ENCODE data around the gene GGCT.

DNA sequence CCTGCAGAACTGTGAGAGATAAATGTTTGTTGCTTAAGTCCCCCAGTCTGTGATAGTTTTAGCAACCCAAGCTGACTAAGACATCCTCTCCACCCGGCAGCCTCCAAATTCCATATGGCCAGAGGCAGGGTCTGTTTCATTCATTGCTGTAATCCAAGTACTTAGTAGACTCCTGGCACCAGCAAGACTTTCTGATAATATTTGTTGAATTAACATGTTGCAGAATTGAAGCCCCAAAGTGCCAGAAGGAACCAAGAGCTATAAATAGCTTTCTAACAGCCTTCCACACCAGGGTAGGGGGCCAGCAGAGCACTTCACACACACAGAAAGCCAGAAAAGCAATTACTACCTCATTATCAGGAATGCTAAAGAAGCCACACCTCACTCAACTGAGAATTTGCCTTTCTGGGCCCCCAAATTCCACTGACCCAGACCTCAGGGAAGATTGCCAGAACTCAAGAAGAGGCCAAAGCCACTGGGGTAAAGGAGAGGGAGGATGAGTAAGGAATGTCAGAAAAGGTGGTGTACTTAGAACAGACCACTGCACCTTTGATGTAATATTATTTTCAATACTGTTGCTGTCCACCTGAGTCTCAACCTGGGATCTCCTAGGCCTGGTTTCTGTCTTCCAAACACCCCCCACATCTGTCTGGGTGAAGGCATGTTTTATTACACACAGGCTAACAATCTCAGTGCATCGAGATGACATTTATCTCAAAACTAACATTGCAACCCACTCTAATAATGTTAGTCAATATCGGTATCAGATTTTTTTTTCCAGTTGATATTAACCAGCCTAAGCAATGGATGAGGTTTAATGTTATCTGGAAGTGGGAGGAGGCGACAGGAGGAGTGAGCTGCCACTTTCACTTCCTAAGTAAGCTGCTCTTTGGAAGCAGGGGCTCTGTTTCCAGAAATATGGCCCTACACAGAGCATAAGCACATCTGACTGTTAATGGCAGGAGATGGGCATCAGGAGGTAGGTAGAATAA lies 31.5 kb downstream of the GGCT start:
- TF ChIP-seq EP300 (IDR thresholded peaks at IDR 0.05) (no peak), POLR2A (IDR thresholded peaks at IDR 0.05) (no peak)
- TF ChIP-seq, protein P1, sequence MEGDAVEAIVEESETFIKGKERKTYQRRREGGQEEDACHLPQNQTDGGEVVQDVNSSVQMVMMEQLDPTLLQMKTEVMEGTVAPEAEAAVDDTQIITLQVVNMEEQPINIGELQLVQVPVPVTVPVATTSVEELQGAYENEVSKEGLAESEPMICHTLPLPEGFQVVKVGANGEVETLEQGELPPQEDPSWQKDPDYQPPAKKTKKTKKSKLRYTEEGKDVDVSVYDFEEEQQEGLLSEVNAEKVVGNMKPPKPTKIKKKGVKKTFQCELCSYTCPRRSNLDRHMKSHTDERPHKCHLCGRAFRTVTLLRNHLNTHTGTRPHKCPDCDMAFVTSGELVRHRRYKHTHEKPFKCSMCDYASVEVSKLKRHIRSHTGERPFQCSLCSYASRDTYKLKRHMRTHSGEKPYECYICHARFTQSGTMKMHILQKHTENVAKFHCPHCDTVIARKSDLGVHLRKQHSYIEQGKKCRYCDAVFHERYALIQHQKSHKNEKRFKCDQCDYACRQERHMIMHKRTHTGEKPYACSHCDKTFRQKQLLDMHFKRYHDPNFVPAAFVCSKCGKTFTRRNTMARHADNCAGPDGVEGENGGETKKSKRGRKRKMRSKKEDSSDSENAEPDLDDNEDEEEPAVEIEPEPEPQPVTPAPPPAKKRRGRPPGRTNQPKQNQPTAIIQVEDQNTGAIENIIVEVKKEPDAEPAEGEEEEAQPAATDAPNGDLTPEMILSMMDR (IDR thresholded peaks at IDR 0.05), result no peak

Measured in upper lobe of left lung (tissue), 4 donors.